ENCODE measurements around the gene FAM200A.

- TF ChIP-seq CTCF (IDR thresholded peaks at IDR 0.05) (no peak), EP300 (IDR thresholded peaks at IDR 0.05) (no peak)
Measured at GRCh38 chr7:99504281-99504602, 47.7 kb downstream of the FAM200A start.

Data from ovary (tissue), 3 donors.